GM13976 (cell line): ENCODE results near the gene GFOD2.

Experiments
- DNase-seq: peaks from one replicate; pipeline ENCODE4 v3.0.0; 2012; ENCODE audit warnings: low spot score
- CTCF ChIP-seq: IDR thresholded peaks from 2 replicates; pipeline ENCODE4 v1.5.1; 2012; ENCODE audit warnings: borderline replicate concordance, mild to moderate bottlenecking; ENCODE audit not compliant: insufficient read depth; ENCODE audit errors: extremely low read depth, missing control alignments, control extremely low read depth
- in situ Hi-C: fragments of 300-500 bp; cut with MboI; formaldehyde crosslinking; loops from one replicate; pipeline ENCODE4 v1.12.0; 2022; ENCODE audit warnings: low sequenced_read_pairs, mixed read lengths, inconsistent platforms; ENCODE audit not compliant: unreplicated experiment

GFOD2 gene

GRCh38 chr16:67734731-67735201 is 15.7 kb upstream of the GFOD2 start:
- DNase-seq, result no peak
- in situ Hi-C loops, result no loop called here
- TF ChIP-seq CTCF, result no peak

DNA sequence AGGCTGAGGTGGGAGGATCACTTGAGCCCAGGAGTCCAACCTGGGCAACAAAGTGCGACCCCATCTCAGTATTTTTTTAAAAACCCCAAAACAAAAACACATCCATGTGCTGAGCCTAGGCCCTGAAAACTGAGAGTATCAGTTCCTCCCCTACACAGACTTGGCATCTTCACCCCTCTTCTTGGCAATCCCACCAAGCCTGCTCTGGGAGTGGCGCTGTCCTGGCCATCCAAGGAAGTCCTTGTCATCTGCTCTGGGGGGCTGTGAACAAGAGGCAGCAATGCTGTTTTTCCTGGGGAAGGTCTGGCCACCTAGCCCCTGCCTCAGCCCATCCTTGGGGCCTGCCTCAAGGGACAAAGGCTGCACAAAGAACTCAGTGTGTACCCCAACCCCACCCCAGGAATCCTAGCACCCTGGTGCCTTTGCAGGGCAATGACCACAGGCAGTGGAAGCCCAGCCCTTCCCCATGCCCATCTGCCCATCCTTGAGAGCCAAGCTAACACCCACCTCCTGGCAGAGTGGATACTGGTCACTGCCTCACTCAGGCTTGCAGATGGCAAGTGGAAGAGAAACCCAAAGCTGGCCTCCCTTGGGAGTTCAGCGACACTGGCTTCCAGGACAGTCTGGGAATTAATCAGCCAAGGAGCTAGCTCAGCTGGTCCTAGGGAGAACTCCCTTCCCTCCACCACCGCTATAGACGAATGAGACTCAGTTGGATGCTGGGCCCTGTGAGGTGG is 14.8 kb upstream of the GFOD2 start:
- in situ Hi-C loops, result no loop called here
- no peak for DNase-seq
- TF ChIP-seq CTCF, result no peak

DNA sequence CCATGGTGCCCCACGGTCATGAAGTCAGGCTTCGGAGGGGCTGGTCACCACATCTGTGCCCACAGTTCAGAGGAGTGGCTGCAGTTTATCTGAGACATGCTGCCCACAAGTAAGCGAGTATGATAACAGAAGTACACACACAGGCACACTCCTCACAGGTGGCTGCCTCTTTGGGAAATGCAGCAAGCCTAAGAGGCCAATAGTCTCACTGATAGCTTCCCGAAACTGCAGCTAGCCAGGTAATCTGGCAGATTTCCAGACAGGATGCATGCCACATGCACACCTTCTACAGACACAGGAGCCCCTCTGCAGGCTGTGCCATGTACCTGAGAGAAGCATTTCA is 12.6 kb upstream of the GFOD2 start:
- in situ Hi-C loops, result no loop called here
- no peak for TF ChIP-seq CTCF
- DNase-seq, result no peak

- in situ Hi-C loops, result no loop called here
- no peak for TF ChIP-seq CTCF
- no peak for DNase-seq
These were observed 12.1 kb upstream of the GFOD2 start for GRCh38 chr16:67731071-67731752.

DNA sequence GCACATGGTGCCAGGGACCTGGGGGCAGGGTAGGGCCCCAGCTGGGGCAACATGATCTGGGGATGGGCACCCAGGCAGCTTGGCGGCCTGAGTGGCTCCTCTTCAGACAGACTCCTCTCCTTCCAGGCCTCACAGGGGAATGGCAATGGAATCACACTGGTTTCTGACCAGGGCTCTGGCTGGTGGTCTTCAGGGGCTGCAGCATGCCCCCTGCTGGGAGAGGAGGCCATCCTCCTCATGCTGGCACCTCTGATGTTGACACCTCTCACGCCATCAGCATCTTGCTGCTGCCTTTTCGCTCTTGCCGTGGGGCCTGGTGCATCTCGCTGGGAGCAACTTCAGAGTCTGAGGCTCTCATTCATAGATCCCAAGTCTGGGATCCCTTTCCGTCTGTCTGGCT is 11.2 kb upstream of the GFOD2 start:
- no peak for TF ChIP-seq CTCF
- no peak for DNase-seq
- in situ Hi-C loops, result no loop called here

GRCh38 chr16:67729636-67730248 is 10.6 kb upstream of the GFOD2 start:
- in situ Hi-C loops, result no loop called here
- no peak for TF ChIP-seq CTCF
- DNase-seq, result no peak
